ENCODE measurements around the gene IQSEC1. TPM values are rescaled to one million over a fixed set of nuclear protein-coding genes. Genes with fewer than 3 reads are reported as not detected.
A peak's percentile ranks its signal among the peaks of the same experiment; 100 is the strongest.

Gene IQSEC1
- total and polyA plus RNA-seq, 2 of the 8 experiments (the other 6 are each of a cell fraction or from before 2014, with no cell fraction given) = 6.8 to 28.8 TPM

GRCh38 chr3:13041113-13041776 lies 32.0 kb downstream of the IQSEC1 start:
- Histone ChIP-seq H3K56ac (replicated peaks; ENCODE audit: insufficient read length, low read depth, low read length) (no peak overlapping the region), H3K18ac (ENCODE audit: extremely low read depth, low read length) (no peak overlapping the region), H3K4me1 (replicated peaks in 1 of 4; ENCODE audit: control insufficient read depth in 3 of 4, insufficient read depth in 4 of 4, low read length in 3 of 4) (peaks cover 0 to 8% (median 3%) of the 10 kb centered on the region in 4 experiments; a peak in 2 of 7 replicates), H2BK120ac (replicated peaks; ENCODE audit: low read depth, low read length) (no peak overlapping the region), H3K9me3 (ENCODE audit: insufficient read depth in 2 of 2, low read depth in 1 of 2, low read length in 1 of 2) (no peaks in the 10 kb centered on the region), H2BK15ac (ENCODE audit: low read length) (no peak overlapping the region), H3K79me1 (ENCODE audit: low read depth, low read length) (no peaks in the 10 kb centered on the region), H2AK5ac (ENCODE audit: low read depth, low read length) (0 out of 2 replicates have a peak overlapping the region, but pooled peaks have one; percentile 13), H3K4ac (replicated peaks; ENCODE audit: insufficient read length, low read depth, low read length) (no peak overlapping the region), H3K23me2 (ENCODE audit: low read depth, low read length) (no peaks in the 10 kb centered on the region), H4K20me1 (replicated peaks in 1 of 2; ENCODE audit: control insufficient read depth in 1 of 2, insufficient read depth in 2 of 2, low read length in 2 of 2) (no peaks in the 10 kb centered on the region), H3K9ac (replicated peaks in 1 of 4; ENCODE audit: extremely low read depth in 1 of 4, low read depth in 3 of 4, low read length in 3 of 4) (no peak overlapping the region), H2AFZ (ENCODE audit: low read length) (no peak overlapping the region), H3K79me2 (ENCODE audit: control insufficient read depth in 1 of 2, insufficient read depth in 2 of 2, low read length in 2 of 2) (no peaks in the 10 kb centered on the region), H3K4me3 (ENCODE audit: extremely low read depth in 1 of 4, insufficient read depth in 2 of 4, low read depth in 3 of 4, low read length in 4 of 4) (no peak overlapping the region), H3K27ac (ENCODE audit: low read depth, low read length) (no peak overlapping the region), H3K27me3 (replicated peaks in 1 of 4; ENCODE audit: control insufficient read depth in 3 of 4, extremely low read depth in 1 of 4, insufficient read depth in 3 of 4, low read length in 3 of 4) (0 out of 7 replicates have a peak, but pooled peaks cover 0 to 2% (median 0%) of the 10 kb centered on the region in 4 experiments), H3K4me2 (ENCODE audit: insufficient read depth in 1 of 2, low read depth in 2 of 2, low read length in 2 of 2) (no peak overlapping the region), H2BK20ac (ENCODE audit: low read length) (no peak overlapping the region), H2BK12ac (ENCODE audit: low read depth, low read length) (no peak overlapping the region), H3K23ac (ENCODE audit: insufficient read length) (no peak overlapping the region), H3K36me3 (ENCODE audit: control insufficient read depth in 2 of 4, insufficient read depth in 4 of 4, low read length in 3 of 4) (no peaks in the 10 kb centered on the region), H2BK5ac (ENCODE audit: low read depth, low read length) (no peak overlapping the region), H4K8ac (ENCODE audit: extremely low read depth, insufficient read depth, low read length) (no peak overlapping the region), H4K91ac (replicated peaks; ENCODE audit: insufficient read length, low read length) (no peak overlapping the region), H4K5ac (ENCODE audit: insufficient read length, low read depth, low read length) (no peak overlapping the region), H3K14ac (ENCODE audit: insufficient read length) (no peak overlapping the region)
- CTCF ChIA-PET (ENCODE audit: partially characterized antibody) = interaction anchor here (0.8 kb wide), 1 partner anchor 305 kb away, joined by 3 read pairs; no protein-coding TSS in a partner anchor
- DNase-seq (ENCODE audit: low read depth in 1 of 2, low spot score in 2 of 2) (no peak), FAIRE-seq (no peak)
- 92% methylated on average over 23 of the region's 26 CpGs; no CpG with 5 or more reads in 1 of the 2 experiments for WGBS, 2 experiments (ENCODE audit: extremely low coverage in 1 of 2, insufficient coverage in 1 of 2, insufficient read length in 1 of 2, insufficient replicate concordance in 2 of 2, low coverage in 1 of 2, low lambda C conversion rate in 2 of 2, missing lambda C conversion rate in 1 of 2)
- TF ChIP-seq SP2 (IDR thresholded peaks at IDR 0.05; ENCODE audit: low read length) = no peak
- no peak for TF ChIP-seq SUZ12 (IDR thresholded peaks at IDR 0.05; ENCODE audit: low read length)
- TF ChIP-seq POLR2A (IDR thresholded peaks at IDR 0.05; ENCODE audit: control extremely low read depth in 1 of 2, low read depth in 2 of 2, low read length in 2 of 2) = no peak
- no peak for TF ChIP-seq YY1 (IDR thresholded peaks at IDR 0.05; ENCODE audit: low read depth, low read length)
- TF ChIP-seq TAF7 (optimal IDR thresholded peaks at IDR 0.05; ENCODE audit: borderline replicate concordance, low read depth, low read length) = no peak
- no peak for TF ChIP-seq KDM4A (IDR thresholded peaks at IDR 0.05; ENCODE audit: low read depth, low read length, severe bottlenecking)
- POLR2A ChIA-PET (ENCODE audit: partially characterized antibody) = no interaction called here
